Suprapubic skin (tissue), 3 donors: ENCODE measurements around the gene TCERG1L.

Source experiments
- CTCF ChIP-seq, 2 donors: fragments of 200-600 bp in 1 of 2; fragments of 450-650 bp in 1 of 2; sonication (generic) in 1 of 2; IDR thresholded peaks; one replicate each; pipeline ENCODE4 v1.5.1; 2016 to 2019; ENCODE audit warnings: antibody characterized with exemption in 2 of 2, mild to moderate bottlenecking in 1 of 2, moderate library complexity in 1 of 2
- EP300 ChIP-seq: sonication (generic); formaldehyde crosslinking; IDR thresholded peaks from one replicate; pipeline ENCODE4 v1.6.1; 2017; ENCODE audit warnings: antibody characterized with exemption

DNA sequence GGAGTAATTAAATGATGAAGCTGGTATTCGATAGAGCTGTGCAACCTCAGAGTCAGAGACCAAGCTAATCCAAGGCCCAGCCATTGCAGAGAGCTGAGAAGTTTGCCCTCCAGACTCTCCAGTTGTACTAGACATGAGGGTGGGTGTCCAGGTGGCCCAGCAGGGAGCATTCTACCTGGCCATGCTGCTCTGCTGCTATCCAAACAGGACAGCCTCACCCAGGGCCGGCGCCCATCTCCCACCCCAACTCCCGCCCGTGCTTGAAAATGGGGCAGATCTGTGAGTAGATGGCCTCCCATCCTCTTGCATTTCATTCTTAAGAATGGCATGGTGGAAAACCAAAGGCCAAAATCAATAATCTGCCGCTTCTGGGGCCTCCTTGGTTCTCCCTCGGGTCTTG, 124.2 kb downstream of the TCERG1L start:
- TF ChIP-seq EP300 (no peak), CTCF (IDR thresholded peaks at IDR 0.05) (no peak)
